Fibroblast of the conjunctiva (primary cell): Measurements from ENCODE around the gene BPIFB4.
"Not testable (repeated sequence)": the region's sequence is repeated elsewhere in the genome, so short reads cannot be mapped to it uniquely, and the experiment has no call there.

Source experiments
- DNase-seq: peaks from one replicate; pipeline ENCODE4 v3.0.0-alpha.2; 2010; ENCODE audit warnings: low read depth

The BPIFB4 gene

DNA sequence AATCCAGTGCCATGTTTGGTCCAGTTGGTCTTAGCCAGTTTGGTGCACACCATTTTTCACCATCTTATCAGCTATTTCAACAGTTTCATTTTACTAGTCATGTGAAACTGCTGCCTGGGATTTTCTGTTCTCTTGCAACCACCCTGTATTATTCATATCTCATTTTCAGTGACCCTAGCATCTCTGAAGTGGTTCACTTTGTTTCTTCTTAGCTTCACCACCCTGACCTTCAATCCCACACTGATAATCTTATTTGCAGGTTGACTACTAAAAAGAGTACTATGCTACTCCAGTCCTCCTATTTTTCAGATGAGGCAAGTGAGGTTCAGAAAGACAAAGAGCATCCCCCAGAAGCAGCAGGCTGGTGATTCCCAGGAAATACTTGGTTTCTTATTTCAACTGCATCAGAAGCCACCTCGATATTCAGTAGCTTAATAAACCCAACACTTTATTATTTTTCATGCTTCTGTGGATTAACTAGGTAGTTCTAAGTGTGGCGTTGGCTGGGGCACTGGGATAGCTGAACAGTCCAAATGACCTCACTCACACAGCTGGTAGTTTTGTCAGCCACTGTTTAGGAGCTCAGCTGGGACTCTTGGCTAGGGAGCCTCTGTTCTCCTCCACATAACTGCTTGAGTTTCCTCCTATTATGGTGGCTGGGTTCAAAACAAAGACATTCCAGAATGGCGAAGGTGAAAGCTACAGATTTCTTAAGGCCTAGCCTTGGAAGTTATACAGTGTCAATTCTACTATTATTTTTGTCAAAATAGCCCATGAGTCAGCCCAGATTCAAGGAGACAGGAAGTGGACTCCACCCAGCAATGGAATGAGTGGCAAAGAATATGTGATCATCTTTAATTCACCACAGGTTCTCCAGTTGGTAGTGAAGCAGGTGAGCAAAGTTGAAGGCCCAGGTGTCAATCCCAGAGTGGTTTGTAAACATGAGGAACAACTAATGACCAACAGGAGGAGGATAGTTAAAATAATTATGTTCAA lies 40.6 kb downstream of the BPIFB4 start:
- no peak for DNase-seq

DNA sequence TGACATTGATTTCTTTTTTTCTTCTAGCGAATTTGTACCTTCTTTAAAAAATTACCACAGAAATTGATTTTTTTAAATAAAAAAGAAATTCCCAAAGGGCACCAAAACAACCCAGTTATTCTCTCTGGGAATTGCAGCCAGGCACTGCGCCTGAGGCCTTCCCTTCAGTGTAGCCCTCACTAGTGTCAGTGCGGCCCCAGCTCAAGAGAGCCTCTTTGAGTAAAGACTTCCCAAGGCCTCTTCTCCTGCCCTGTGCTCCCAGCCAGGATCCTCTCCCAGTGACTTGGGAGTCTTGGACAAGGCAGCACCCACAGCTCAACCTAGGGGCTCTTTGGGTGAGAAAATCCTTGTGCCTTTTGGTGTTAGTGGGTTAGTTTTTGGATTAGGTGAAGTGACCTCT lies 41.5 kb downstream of the BPIFB4 start:
- no peak for DNase-seq

DNA sequence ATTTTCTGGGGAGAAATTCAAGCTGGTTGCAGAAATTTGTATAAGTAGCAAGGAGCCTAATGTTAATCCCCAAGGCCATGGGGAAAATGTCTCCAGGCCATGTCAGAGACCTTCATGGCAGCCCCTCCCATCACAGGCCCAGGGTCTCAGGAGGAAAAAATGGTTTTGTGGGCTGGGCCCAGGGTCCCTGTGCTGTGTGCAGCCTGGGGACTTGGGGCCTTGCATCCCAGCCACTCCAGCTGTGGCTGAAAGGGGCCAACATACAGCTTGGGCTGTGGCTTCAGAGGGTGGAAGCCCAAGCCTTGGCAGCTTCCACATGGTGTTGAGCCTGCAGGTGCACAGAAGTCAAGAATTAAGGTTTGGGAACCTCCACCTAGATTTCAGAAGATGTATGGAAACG lies 42.9 kb downstream of the BPIFB4 start:
- DNase-seq = not testable (repeated sequence)

DNA sequence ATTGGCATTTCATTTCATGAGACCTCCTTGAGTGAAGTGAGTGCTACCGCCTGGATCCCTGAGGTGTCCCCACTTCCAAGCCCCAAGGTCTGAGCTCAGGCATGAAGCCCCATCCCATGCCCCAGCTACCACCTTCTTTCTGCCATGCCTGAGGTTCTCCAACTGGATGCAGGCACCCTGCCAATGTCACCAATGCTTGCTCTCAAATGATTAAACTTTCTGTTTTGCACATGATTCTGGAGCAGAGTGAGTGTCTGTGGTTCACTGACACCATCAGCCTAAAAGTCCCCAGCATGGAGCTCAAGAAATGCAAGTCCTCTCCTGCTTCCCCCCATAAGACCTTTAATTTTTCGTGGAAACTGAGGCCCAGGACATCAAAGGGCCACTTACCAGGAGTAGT lies 44.8 kb downstream of the BPIFB4 start:
- DNase-seq = no peak

DNA sequence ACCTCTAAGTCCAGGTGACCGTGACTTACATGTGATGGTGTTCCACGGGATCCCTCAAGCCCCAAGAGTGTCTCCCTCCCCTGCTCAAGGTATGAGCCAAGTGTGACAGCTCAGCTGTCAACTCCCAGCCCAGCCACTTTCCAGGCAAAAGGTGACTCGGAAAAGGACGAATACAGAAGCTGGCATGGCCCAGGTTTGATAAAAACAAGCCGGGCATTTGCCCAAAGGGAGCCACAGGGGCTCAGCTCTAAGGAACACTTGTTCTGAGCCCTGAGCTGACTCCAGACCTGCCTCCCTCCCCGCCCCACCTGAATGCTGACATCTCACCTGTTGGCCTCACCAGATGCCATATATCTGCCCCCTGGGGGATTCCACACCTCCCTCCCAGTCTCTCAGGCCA lies 45.6 kb downstream of the BPIFB4 start:
- DNase-seq = no peak

DNA sequence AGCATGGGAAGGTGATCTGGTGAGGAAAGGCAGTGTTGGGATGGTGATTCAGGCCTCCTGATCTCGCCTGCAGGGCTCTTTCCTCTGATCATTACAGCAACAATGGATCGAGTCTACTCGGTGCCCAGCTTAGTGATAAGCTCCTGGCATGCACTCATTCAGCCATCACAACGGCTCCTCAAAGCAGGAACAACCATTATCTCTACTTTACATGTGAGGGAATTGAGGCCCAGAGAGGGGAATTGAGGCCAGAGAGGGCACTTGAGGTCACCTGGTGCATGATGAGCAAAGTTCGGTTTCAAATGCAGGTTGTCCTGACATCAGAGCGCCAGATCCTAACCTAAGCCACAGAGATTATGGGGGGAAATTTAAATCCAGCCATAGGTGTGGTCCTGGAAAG lies 46.5 kb downstream of the BPIFB4 start:
- DNase-seq = no peak

DNA sequence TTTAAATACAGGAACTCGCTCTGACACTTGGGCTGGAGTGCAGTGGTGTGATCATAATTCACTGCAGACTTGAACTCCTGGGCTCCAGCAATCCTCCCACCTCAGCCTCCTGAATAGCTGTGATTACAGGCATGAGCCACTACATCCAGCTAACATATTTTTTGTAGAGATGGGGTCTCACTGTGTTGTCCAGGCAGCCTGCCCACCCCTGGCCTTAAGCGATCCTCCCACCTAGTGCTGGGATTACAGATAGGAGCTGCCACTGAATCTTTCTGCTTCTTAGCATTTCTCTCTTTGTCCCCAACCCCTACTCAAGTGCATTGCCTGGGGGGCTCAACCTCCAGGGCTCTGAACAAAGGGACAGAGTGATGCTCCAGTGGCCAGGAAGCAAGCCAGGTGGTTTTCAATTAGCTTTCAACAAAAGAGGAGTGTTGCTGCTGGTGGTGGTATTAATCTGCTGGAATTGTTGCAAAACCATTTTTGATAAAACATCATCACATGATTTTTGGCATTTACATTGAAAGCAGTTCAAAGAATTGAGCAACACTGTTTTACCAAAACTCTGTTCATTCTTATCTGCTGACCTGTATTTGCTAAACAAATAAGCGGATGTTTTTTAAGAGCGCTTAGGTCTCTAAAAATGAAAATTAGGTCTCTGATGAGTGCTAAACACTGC lies 48.1 kb downstream of the BPIFB4 start:
- DNase-seq = no peak

DNA sequence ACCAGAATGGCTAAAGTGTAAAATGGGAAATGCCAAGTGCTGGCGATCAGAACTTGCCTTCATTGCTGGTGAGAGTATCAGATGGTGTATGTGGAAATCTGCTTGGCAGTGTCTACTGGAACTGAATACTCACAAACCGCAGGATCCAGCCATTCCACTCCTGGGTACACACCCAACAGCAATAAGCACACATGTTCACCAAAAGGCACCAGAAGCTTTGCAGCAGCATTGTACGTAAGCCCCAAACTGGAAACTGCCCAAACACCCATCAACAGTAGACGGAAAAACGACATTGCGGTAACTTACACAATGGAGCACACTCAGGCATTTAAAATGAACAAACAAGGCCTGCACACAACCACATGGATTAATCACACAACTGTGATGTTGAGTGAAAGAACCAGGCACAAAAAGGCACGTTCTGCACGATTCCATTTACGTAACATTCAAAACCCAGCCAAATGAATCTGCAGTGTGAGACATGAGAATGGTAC lies 51.2 kb downstream of the BPIFB4 start:
- DNase-seq = no peak

DNA sequence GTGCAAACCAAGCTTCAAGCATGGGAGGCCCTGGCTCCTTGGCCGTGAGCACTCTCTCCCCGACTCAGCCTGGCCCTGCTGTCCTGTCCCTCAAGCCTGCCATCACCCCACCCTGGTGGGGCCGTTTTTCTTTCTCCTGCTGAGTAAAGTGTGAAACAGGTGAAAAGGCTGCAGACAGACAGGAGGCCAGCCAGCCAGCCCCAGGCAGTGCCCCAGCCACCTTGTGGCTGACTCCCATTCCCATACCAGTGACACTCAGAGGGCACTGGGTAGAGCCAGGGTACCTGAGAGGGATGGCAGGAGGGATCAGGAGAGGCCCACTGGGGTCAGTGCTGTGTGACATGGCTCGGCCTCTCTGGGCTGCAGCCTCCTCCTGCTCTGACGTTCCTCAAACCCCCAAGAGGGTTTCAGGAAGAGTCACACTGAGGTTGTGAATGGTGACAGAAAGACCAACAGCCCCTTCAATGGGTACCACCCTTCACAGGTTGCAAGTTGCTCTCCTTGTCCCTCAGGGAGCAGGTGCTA lies 52.6 kb downstream of the BPIFB4 start:
- no peak for DNase-seq

DNA sequence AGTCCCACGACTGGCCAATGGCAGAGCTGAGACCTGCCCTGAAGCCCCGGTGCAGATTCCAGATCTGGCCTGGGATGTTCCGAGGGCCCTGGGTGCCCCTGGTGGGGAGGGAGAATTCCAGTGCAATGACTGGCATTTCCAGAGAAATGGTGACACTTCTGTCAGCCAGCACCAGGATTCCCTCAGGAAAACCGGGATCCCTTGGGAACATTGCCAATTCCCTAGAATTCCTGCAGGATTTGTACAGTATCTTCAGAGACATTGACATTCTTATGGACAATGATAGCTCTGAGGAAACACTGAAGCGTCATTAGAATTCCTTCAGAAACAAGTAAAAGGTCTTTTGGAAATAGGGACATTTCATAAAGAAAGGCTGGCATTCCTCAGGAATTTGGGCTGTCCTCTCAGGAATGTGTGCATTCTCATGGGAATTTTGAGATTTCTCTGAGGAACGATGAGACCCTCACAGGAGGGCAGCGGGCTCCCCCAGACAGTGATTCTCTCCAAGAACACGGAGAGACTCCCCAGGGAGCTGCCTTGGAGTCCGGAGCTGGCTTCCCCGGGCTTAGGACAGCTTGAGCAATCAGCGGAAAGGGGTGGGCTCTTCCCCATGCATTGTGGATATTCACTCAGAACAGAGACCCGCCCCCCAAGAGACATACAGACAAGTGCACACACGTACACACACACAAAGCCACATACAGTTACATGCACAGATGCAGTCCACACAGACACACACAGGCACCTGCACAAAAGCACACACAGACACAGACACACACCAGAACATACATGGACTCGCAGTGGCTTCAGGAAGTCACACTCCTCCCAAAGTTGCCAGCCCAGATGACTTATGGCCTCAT lies 53.3 kb downstream of the BPIFB4 start:
- DNase-seq = no peak

DNA sequence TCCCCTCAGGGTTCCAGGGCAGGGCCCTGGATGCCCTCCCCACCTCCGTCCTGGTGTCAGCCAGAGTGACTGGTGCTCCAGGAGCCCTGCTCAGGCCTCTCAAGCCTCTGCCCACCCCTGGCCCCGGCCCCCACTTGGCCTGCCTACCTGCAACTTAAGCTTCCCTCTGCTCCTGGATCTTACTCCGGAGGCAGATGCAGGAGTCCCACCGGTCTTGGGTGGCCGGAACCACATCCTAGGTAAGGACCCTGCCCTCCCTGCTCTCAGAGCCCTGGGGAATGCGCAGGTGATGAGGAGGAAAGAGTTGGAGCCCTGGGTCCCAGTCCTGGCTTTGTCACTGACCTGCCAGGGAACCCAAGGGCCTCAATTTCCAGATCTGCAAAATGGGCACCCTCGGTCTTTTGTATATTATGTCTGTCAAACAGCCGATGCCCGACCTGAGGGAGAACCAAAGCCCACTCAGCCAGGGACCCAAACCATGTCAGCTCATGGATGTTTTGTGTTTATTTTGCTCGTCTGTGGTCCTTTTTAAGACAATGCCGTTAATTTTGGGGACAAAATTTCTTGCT lies 54.0 kb downstream of the BPIFB4 start:
- DNase-seq = no peak

DNA sequence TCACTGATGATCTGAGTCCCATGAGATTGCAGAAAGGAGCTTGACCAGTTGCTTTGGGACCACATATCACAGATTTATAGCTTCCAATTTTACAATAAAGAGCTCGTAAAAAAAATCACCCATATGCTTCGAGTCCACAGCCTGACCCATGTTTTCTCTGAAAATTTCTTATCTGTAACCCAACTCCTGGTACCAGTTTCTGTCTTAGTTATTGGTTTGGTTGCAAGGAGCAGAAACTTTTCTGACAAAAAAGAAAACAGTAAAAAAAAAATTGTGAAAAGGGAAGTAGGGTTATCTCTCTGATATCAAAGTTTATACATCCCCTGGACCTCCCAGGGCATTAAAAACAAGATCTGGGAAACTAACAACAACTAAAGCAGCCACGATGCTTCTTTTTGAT lies 57.8 kb downstream of the BPIFB4 start:
- no peak for DNase-seq

DNA sequence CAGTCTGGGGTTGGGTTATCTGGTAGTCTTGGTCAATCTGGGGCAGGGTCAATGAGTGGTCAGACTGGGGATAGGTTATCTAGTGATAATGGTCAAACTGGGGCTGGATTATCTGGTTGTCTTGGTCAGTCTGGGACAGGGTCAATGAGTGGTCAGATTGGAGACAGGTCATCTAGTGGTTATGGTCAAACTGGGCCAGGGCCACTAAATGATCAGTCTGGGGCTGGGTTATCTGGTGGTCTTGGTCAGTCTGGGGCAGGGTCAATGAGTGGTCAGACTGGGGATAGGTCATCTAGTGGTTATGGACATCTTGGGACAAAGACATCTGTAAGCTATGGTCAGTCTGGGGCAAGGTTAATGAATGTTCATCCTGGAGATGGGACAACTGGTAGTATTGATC lies 60.0 kb downstream of the BPIFB4 start:
- DNase-seq = no peak

DNA sequence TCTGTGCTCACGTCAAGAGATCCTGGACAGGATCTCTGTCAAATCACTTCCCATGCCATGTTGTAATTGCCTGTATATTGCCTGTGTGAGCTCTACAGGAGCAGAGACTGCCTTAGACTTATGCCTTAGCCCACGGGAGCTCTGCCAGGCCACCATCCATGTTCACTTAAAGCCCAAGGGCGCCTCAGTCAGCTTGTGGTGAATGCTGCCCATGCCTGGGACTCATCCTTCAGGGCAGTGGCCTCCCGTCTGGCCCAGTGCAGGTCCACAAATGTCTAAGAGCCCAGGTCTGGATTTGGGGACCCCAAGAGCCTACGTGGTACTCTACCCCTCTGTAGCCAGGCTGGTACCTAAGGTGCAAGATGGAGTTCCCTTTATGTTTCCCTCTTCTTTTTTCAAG lies 66.1 kb downstream of the BPIFB4 start:
- DNase-seq = no peak

DNA sequence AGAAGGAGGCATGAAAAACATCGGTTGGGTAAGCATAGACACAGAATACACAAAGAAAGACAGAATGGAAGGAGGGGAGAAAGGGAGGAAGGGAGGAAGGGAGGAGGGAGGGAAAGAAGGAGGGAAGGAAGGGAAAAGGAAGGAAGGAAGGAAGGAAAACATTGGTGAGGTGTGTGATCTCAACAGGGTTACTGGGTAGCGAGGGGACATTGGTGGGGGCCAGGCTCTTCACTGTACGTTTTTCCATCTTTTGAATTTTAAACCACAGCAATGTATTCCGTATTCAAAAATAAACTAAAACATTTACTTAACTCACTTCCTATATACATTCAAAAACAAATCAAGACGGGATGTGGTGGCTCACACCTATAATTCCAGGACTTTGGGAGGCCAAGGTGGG lies 67.9 kb downstream of the BPIFB4 start:
- DNase-seq = no peak

DNA sequence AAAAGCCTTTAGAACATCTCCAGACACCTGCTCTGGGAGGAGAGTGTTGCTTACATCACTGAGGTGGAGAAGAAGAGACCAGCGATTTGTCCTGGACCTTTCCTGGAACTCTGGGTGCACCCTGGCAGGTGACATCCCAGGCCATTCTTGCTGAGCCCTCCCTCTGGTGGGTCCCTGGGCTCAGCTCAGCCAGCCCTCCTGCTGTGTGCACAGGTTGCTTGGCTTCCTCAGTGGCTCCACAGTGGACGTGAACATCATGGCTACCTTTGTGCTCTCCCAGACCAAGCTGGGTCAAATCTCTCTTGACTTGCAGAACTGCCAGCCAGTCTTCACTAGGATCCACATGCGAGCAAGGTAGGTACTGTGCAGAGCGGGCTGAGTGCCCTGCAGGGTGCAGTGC lies 68.6 kb downstream of the BPIFB4 start:
- DNase-seq = no peak

DNA sequence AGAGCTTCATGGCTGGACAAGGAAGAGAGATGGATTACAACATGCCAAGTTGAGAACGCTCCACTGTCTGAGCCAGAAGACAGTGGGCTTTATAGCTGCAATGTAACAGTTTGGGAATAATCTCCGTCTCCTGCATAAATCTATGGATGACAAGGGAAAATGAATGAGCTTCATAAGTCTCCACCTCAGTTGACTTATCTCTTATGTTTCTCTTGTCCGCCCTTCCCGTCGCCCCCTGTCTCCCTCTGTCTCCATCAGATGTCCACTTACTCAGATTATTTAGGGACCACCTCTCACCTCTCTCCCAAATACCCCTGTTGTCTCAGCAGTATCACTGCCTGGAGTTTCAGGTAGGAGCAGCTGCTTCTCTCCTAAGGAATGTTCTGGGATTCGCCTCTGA lies 74.8 kb downstream of the BPIFB4 start:
- no peak for DNase-seq

DNA sequence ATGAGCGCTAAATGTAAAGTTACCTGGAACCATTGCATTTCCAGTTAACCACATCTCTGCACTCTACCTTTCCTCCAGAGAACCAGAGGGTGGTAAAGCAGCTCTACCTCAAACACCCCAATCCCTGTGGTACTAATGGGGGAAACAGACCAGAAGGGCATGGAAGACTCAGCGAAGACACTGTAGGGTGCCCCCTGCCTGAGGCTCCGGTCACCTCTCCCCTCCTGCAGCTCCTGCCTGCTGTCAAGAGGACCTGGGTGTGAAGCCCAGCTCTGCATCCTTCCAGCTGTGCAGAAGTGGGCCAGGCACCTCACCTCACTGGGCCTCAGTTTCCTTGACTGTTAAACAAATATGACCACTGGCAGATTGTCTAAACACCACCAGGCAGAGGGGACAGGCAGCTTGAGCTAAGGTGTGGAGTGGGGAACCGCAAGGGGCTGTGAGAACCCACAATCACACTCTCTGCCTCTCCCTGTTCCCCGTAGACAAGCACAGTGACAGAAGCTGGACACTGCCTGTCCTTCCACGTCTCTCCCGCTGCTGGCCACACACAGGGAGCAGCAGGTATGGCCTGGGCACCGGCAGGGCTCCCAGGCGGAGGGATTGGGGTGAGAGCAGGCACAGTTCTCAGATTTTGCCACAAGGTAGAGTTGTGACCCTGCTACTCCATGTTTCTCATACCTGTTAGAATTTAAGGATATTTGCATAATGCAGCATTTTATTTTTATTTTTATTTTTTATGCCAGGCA lies 79.4 kb downstream of the BPIFB4 start:
- DNase-seq = no peak

DNA sequence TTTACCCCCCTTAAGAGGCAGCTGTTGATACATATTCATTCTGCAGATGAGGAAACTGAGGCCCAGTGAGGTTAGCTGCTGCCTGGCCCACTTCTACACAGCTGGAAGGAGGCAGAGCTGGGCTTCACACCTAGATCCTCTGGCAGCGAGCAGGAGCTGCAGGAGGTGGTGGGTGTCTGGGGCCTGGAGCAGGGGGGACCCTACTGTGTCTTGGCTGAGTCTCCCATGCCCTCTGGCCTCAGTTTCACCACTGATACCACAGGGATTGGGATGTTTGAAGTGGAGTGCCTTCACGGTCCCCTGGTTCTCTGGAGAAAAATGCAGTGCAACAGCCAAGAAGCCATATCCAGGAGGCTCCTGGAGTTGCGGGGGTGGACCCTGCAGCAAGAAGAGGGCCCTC lies 80.3 kb downstream of the BPIFB4 start:
- DNase-seq = no peak

DNA sequence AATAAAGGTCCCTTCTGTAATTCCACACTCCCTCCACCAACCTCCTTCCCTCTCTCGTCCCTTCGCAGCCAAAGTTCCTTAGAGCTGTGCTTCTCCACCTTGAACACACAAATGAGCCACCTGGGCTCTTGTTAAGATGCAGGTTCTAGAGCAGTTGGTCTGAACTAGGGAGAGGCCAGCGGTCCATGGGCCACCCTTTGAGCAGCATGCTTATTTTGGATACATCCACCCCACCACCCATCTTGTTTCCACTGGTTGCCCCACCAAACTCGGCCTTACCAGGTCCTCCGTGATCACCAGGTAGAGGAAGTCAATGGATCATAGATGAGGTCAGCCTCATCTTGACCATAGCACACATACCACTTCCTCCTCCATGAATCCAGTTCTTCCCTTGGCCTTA lies 81.2 kb downstream of the BPIFB4 start:
- no peak for DNase-seq
